EL (cell line): ENCODE data around the gene KLF6.

Experiments used
- DNase-seq: peaks from one replicate; pipeline ENCODE4 v3.0.0-alpha.2; 2016

KLF6 gene

GRCh38 chr10:3774018-3774813 is 10.8 kb downstream of the KLF6 start:
- no peak for DNase-seq

- no peak for DNase-seq
Measured at GRCh38 chr10:3773460-3774017, 11.5 kb downstream of the KLF6 start.

GRCh38 chr10:3772361-3773171 is 12.4 kb downstream of the KLF6 start:
- no peak for DNase-seq

- DNase-seq = no peak
Measured at GRCh38 chr10:3770611-3771110, 14.3 kb downstream of the KLF6 start.

- DNase-seq = no peak
Measured at GRCh38 chr10:3769556-3769955, 15.5 kb downstream of the KLF6 start.

GRCh38 chr10:3766046-3766756 is 18.8 kb downstream of the KLF6 start:
- no peak for DNase-seq

GRCh38 chr10:3765146-3765545 is 19.9 kb downstream of the KLF6 start:
- no peak for DNase-seq

GRCh38 chr10:3764626-3765112 is 20.3 kb downstream of the KLF6 start:
- no peak for DNase-seq

GRCh38 chr10:3763852-3764625 is 21.0 kb downstream of the KLF6 start:
- peak; percentile 76 for DNase-seq

- peak; percentile 85 for DNase-seq
Measured at GRCh38 chr10:3763035-3763456, 22.0 kb downstream of the KLF6 start.

GRCh38 chr10:3762309-3762708 is 22.7 kb downstream of the KLF6 start:
- DNase-seq = no peak

- DNase-seq = peak; percentile 93
Measured at GRCh38 chr10:3761904-3762303, 23.1 kb downstream of the KLF6 start.

- DNase-seq = peak; percentile 36
Measured at GRCh38 chr10:3761021-3761686, 23.9 kb downstream of the KLF6 start.

- DNase-seq = no peak
Measured at GRCh38 chr10:3760083-3760482, 24.9 kb downstream of the KLF6 start.

GRCh38 chr10:3759397-3759796 is 25.6 kb downstream of the KLF6 start:
- DNase-seq = no peak

- DNase-seq = no peak
Measured at GRCh38 chr10:3758491-3758970, 26.5 kb downstream of the KLF6 start.

GRCh38 chr10:3757638-3758490 is 27.1 kb downstream of the KLF6 start:
- peak; percentile 21 for DNase-seq

- DNase-seq = no peak
Measured at GRCh38 chr10:3757250-3757637, 27.8 kb downstream of the KLF6 start.

- no peak for DNase-seq
Measured at GRCh38 chr10:3756360-3756740, 28.7 kb downstream of the KLF6 start.
